Heart left ventricle (tissue), 16 donors: Measurements from ENCODE around the gene PTK6. TPM values are rescaled to one million over a fixed set of nuclear protein-coding genes. Genes with fewer than 3 reads are reported as not detected.

Experiments
- ATAC-seq, 4 donors: fragments of 200-7000 bp; cut with Tn5 transposase; one replicate each; pipeline ENCODE4 v1.9.1; 2020 to 2022; ENCODE audit warnings: moderate library complexity in 4 of 4, mild to moderate bottlenecking in 3 of 4, moderate number of reproducible peaks in 1 of 4
- DNase-seq, 5 donors: peaks; one replicate each; pipeline ENCODE4 v3.0.0-alpha.2; 2020
- H3K27ac ChIP-seq, 12 donors: fragments of 200-600 bp; sonication (generic) in 4 of 12; one replicate each; pipeline versions ENCODE4 v1.5.0 to v1.8.0; 2016 to 2022; ENCODE audit warnings: mild to moderate bottlenecking in 2 of 12
- H3K27me3 ChIP-seq, 9 donors: fragments of 200-600 bp; sonication (generic) in 2 of 9; one replicate each; pipeline versions ENCODE4 v1.5.1 to v1.8.0; 2016 to 2022; ENCODE audit warnings: mild to moderate bottlenecking in 3 of 9
- H3K36me3 ChIP-seq, 9 donors: fragments of 200-600 bp; sonication (generic) in 2 of 9; one replicate each; pipeline versions ENCODE4 v1.5.0 to v1.8.0; 2018 to 2022; ENCODE audit warnings: mild to moderate bottlenecking in 2 of 9
- H3K4me1 ChIP-seq, 12 donors: fragments of 200-600 bp; sonication (generic) in 4 of 12; one replicate each; pipeline versions ENCODE4 v1.5.0 to v1.8.0; 2016 to 2022; ENCODE audit warnings: mild to moderate bottlenecking in 3 of 12
- H3K4me3 ChIP-seq, 12 donors: fragments of 200-600 bp; sonication (generic) in 4 of 12; one replicate each; pipeline versions ENCODE4 v1.5.0 to v1.8.0; 2017 to 2022; ENCODE audit warnings: mild to moderate bottlenecking in 9 of 12, moderate library complexity in 4 of 12
- H3K9me3 ChIP-seq, 12 donors: fragments of 200-600 bp; sonication (generic) in 4 of 12; one replicate each; pipeline versions ENCODE4 v1.5.0 to v1.8.0; 2016 to 2022; ENCODE audit warnings: mild to moderate bottlenecking in 1 of 12
- POLR2A ChIP-seq, 2 donors: fragments of 450-650 bp; IDR thresholded peaks; one replicate each; pipeline ENCODE4 v1.6.1; 2017; ENCODE audit warnings: antibody characterized with exemption in 2 of 2, mild to moderate bottlenecking in 2 of 2, moderate library complexity in 2 of 2
- whole genome bisulfite sequencing, 4 donors: extraction: QIAGEN DNeasy Blood & Tissue Kit in 2 of 4; methylation state at CpG; one replicate each; pipeline versions ENCODE4 v1.1.5 to v1.1.7; 2013 to 2018; 5-methylcytosine and 5-hydroxymethylcytosine counted together
- intact Hi-C, 10 donors: fragments of 100-400 bp; cut with DNase I; formaldehyde crosslinking; loops; one replicate each; pipeline versions ENCODE4 v1.11.1 to v1.14.2; 2022
- polyA plus RNA-seq, 2 donors: library from polyadenylated mRNA; stranded (reverse); fragments of 200-250 nt; gene quantifications; one replicate each; pipeline ENCODE4 v1.2.3, GENCODE V29; 2013
- total RNA-seq, 9 donors: library from RNA; depleted of rRNA in 2 of 9; stranded (reverse); fragments of >200 nt in 2 of 9; fragmentation: NEBNext Ultra II Directional in 3 of 9; extraction: Animal tissue kit (Norgen Biotek cat#: 25700) in 3 of 9; gene quantifications; one replicate each; pipeline versions ENCODE4 v1.1.0 to v1.2.4, GENCODE V29; 2016 to 2023
- TF ChIP-seq, protein P1 (sequence below), 12 donors: fragments of 200-600 bp; sonication (generic) in 4 of 12; IDR thresholded peaks; one replicate each; pipeline versions ENCODE4 v1.5.0 to v1.8.0; 2018 to 2022; ENCODE audit warnings: antibody characterized with exemption in 12 of 12, mild to moderate bottlenecking in 5 of 12
- donor health status: ischemic (EF 13 %, LVEDD 7.1; RV severe dilation, severe dysfunction).
- donor health status: healthy with polysubstance abuse.
- donor health status: DM: no; HTN: yes; CAD: no.
- donor health status: DM: no; HTN: no; CAD: no.
- donor health status: ischemic (EF 25% LVEDD 6.9; RV normal size, moderate dysfunction).
- donor health status: ischemic (EF 25% LVEDD 5.7; RV mildly dilated, moderate dysfunction).
- donor health status: healthy.
- donor health status: DM: yes; HTN: yes; CAD: no.
- donor health status: ischemic (EF 35%, LVEDD 5.7; RV mildly dilated, moderate dysfunction).
- donor health status: nonischemic (EF 11% LVEDD 7.7; RV severe dilation, severe dysfunction).
- donor health status: DM: yes; HTN: yes; CAD: no.
- donor health status: PGD.
- donor health status: ischemic (EF 29% LVEDD 5.4; RV normal size, mild dysfunction).
- donor health status: nonischemic (EF 23%, LVEDD 6.1; RV moderate dilation, normal function).

PTK6 gene
- total and polyA plus RNA-seq, 11 donors = 0.04 to 0.29 (median 0.12) TPM; not detected in 7

DNA sequence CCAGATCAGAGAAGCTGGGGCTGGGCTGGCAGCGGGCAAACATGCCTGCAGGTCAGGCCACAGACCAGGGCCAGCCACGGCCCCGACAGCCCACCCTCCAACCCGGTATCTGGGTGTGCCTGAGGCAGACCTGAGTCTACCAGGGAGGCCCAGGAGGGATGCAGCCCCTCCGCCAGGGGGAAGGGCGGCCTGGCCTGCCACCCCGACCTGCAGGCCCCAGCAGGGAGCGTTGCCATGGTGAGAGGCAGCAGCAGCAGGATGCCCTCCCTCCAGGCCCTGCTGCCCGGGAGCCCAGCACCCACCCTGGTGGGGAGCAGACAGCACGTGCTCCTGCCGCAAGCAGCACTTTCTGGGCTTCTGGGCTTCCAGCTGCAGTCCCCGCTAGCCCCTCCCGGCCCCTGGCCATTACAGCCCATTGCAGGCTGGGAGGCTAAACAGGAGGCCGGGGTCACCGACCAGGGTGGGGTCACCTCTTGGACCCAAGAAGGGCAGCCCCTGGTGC is 34.5 kb downstream of the PTK6 start:
- peak in 1 of 5 donors; percentile 17 for DNase-seq
- no peak for ATAC-seq
- Histone ChIP-seq H3K4me3 (no peak overlapping the region), H3K36me3 (no peaks in the 10 kb centered on the region), H3K4me1 (peaks cover 0 to 47% (median 17%) of the 10 kb centered on the region in 12 donors), H3K27me3 (peaks cover 0 to 34% (median 17%) of the 10 kb centered on the region in 9 donors), H3K9me3 (peaks cover 0 to 19% (median 3%) of the 10 kb centered on the region in 12 donors), H3K27ac (peak overlapping the region in 9 of 12 donors; percentile 30 to 100 (median 95))
- intact Hi-C loops = no loop called here
- 48 to 62% (median 55%) methylated on average over 1 to 15 of the region's 15 CpGs for WGBS, 4 donors
- TF ChIP-seq, protein P1, sequence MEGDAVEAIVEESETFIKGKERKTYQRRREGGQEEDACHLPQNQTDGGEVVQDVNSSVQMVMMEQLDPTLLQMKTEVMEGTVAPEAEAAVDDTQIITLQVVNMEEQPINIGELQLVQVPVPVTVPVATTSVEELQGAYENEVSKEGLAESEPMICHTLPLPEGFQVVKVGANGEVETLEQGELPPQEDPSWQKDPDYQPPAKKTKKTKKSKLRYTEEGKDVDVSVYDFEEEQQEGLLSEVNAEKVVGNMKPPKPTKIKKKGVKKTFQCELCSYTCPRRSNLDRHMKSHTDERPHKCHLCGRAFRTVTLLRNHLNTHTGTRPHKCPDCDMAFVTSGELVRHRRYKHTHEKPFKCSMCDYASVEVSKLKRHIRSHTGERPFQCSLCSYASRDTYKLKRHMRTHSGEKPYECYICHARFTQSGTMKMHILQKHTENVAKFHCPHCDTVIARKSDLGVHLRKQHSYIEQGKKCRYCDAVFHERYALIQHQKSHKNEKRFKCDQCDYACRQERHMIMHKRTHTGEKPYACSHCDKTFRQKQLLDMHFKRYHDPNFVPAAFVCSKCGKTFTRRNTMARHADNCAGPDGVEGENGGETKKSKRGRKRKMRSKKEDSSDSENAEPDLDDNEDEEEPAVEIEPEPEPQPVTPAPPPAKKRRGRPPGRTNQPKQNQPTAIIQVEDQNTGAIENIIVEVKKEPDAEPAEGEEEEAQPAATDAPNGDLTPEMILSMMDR (IDR thresholded peaks at IDR 0.05) = no peak
- TF ChIP-seq POLR2A (IDR thresholded peaks at IDR 0.05) = no peak

DNA sequence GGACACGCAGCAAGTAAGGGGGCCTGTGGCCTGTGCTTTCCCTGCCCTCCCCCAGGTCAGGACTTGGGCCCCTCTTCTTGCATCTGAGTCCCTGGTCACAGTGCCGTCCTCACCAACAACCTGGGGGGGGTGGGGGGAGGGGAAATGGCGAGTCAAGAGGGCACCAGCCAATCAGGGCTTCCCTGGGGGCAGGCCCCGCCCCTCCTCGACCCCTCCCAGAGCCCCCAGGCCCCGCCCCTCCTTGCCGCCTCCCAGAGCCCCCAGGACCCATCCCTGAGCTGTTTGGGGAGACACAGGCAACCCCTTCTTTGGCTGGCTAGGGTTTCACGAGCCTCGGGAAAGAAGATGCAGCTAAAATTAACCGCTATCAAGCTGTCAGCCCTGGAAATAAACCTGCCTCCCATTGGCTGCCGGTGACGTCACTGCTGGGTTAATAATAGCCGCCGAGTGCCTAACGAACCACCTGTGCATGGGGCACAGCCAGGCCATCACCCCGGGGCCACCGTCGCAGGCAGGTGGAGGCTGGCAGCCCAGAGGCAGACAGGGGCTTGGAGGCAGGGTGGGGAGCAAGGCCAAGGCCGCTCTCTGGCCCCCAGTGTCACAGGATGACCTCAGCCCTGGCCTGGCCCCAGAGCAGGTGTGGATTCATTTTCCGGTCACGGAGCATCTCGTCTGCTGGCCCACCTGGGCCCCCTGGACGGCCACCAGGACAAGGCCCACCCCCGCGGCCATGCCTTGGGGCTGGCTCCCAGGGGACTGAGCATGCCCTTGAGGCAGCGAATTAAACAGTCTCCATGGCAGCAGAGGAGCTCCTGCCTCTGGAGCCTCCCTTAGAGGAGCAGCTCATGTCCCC is 35.1 kb downstream of the PTK6 start:
- intact Hi-C loops = no loop called here
- Histone ChIP-seq H3K27me3 (peaks cover 0 to 41% (median 18%) of the 10 kb centered on the region in 9 donors), H3K4me1 (peaks cover 0 to 48% (median 17%) of the 10 kb centered on the region in 12 donors), H3K4me3 (no peak overlapping the region), H3K27ac (peak overlapping the region; percentile 30 to 100 (median 92)), H3K36me3 (no peaks in the 10 kb centered on the region), H3K9me3 (peaks cover 0 to 19% (median 3%) of the 10 kb centered on the region in 12 donors)
- ATAC-seq (peak; percentile 31 to 71 (median 52)), DNase-seq (peak in 4 of 5 donors; percentile 81 to 90 (median 88))
- TF ChIP-seq, protein P1 (IDR thresholded peaks at IDR 0.05) = no peak
- TF ChIP-seq POLR2A (IDR thresholded peaks at IDR 0.05) = peak in 1 of 2 donors; percentile 14
- 12 to 14% (median 13%) methylated on average over 16 to 26 of the region's 26 CpGs for WGBS, 4 donors

DNA sequence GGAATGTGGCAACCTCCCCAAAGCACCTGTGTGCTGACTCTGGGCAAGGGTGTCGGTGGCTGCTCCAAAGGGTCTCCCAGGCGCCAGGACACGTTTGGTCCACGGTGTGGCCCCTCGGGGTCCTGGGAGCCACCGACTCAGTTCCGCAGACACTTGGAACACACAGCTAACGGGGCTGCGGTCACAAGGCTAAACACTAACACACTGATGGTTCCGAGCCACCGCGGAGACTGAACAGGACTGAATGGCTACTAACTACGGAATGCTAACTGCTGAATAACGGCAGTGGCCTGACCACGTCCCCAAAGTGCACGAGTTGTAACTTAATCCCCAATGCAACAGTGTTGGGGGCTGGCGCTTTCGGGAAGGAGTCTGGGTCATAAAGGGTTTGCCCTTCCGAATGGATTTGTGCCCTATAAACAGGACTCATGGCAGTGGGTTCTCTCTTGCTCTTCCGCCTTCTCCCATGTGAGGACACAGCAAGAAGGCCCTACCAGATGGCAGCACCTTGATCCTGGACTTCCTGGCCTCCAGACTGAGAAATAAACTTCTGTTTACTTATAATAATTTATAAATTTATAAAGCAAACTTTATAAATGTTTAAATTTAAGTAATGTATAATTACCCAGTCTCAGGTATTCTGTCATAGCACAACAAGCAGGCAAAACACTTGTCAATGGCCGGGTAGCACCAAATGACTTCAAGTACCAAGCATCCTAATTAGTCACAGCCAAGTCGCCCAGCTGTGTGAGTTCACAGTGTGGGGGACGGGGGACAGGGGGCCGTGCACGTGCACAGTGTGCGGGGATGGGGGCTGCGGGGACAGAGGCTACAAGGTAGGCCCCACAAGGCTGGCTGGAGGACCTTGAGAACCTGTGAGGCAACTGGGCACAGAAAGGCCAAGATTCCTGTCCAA is 36.0 kb downstream of the PTK6 start:
- H3K4me1 ChIP-seq = peaks cover 2 to 55% (median 20%) of the 10 kb centered on the region in 12 donors
- peaks cover 0 to 41% (median 18%) of the 10 kb centered on the region in 9 donors for H3K27me3 ChIP-seq
- peaks cover 0 to 19% (median 3%) of the 10 kb centered on the region in 12 donors for H3K9me3 ChIP-seq
- intact Hi-C loops = no loop called here
- no peak for TF ChIP-seq POLR2A (IDR thresholded peaks at IDR 0.05)
- TF ChIP-seq, protein P1 (IDR thresholded peaks at IDR 0.05) = no peak
- DNase-seq = peak in 4 of 5 donors; percentile 14 to 51 (median 24)
- no peak overlapping the region for H3K4me3 ChIP-seq
- ATAC-seq = no peak
- WGBS, 4 donors = 59 to 68% (median 67%) methylated on average over 24 to 27 of the region's 27 CpGs
- H3K27ac ChIP-seq = peak overlapping the region; percentile 30 to 100 (median 92)
- H3K36me3 ChIP-seq = no peaks in the 10 kb centered on the region
